GM12865 (cell line): Measurements from ENCODE around the gene TRIM46.
"Not testable (repeated sequence)": the region's sequence is repeated elsewhere in the genome, so short reads cannot be mapped to it uniquely, and the experiment has no call there.

Source experiments
- DNase-seq: peaks from one replicate; pipeline ENCODE4 v3.0.0; 2010; ENCODE audit warnings: low read depth
- H3K4me3 ChIP-seq: 2 replicates; pipeline ENCODE4 v1.5.1; 2011; ENCODE audit warnings: mild to moderate bottlenecking, low read depth, low read length, control low read depth
- CTCF ChIP-seq: IDR thresholded peaks from 2 replicates; pipeline ENCODE4 v1.5.1; 2011; ENCODE audit warnings: low read length, control low read depth, low read depth, inconsistent platforms; ENCODE audit not compliant: insufficient read depth; ENCODE audit errors: missing control alignments

Gene TRIM46

GRCh38 chr1:155210314-155211104, 36.9 kb downstream of the TRIM46 start:
- TF ChIP-seq CTCF = no peak
- H3K4me3 ChIP-seq = no peak overlapping the region
- no peak for DNase-seq

GRCh38 chr1:155211381-155212050, 37.9 kb downstream of the TRIM46 start:
- DNase-seq, H3K4me3 ChIP-seq: not testable (repeated sequence)

- H3K4me3 ChIP-seq, DNase-seq: not testable (repeated sequence)
Observed at GRCh38 chr1:155212051-155212440, 38.4 kb downstream of the TRIM46 start.

- not testable (repeated sequence) for DNase-seq, H3K4me3 ChIP-seq
Observed at GRCh38 chr1:155214702-155215101, 41.1 kb downstream of the TRIM46 start.

- H3K4me3 ChIP-seq = no peak overlapping the region
- TF ChIP-seq CTCF = no peak
- no peak for DNase-seq
Observed at GRCh38 chr1:155218854-155219591, 45.4 kb downstream of the TRIM46 start.

GRCh38 chr1:155219592-155220031, 46.0 kb downstream of the TRIM46 start:
- DNase-seq = no peak
- no peak overlapping the region for H3K4me3 ChIP-seq

GRCh38 chr1:155220211-155220965, 46.7 kb downstream of the TRIM46 start:
- DNase-seq, H3K4me3 ChIP-seq: not testable (repeated sequence)

More at GRCh38 chr1:155219592-155220031, 46.0 kb downstream of the TRIM46 start:
- no peak for TF ChIP-seq CTCF

- TF ChIP-seq CTCF = no peak
- no peak overlapping the region for H3K4me3 ChIP-seq
- DNase-seq = peak; percentile 31
Observed at GRCh38 chr1:155223047-155223446, 49.4 kb downstream of the TRIM46 start.

GRCh38 chr1:155225404-155225759, 51.7 kb downstream of the TRIM46 start:
- not testable (repeated sequence) for DNase-seq
- H3K4me3 ChIP-seq = peak overlapping the region; percentile 84
